IMR-90 (cell line): Measurements from ENCODE around the gene PPBP. TPM values are rescaled to one million over a fixed set of nuclear protein-coding genes. Genes with fewer than 3 reads are reported as not detected.

Source experiments
- ATAC-seq: fragments of 200-7000 bp; cut with Tn5 transposase; 2 replicates; pipeline ENCODE4 v1.9.1; 2020; ENCODE audit warnings: low read depth, mild to moderate bottlenecking, moderate library complexity
- BruUV-seq: library from RNA; stranded (reverse); fragments of 400-500 nt; replicated peaks from 2 replicates; lab custom pipeline; 2021; lab: Mats Ljungman, UMichigan
- CTCF ChIA-PET: fragments of 300-600 bp; formaldehyde crosslinking; extraction: SDS; loops from one replicate; lab custom pipeline; 2021; ENCODE audit warnings: antibody characterized with exemption; lab: Yijun Ruan, JAX
- POLR2A ChIA-PET: fragments of 300-600 bp; sonication (Branson Sonifier 250); formaldehyde crosslinking; loops from one replicate; lab custom pipeline; 2022; ENCODE audit warnings: antibody characterized with exemption; ENCODE audit not compliant: unreplicated experiment; lab: Charles Lee
- DNase-seq: peaks from one replicate; pipeline ENCODE4 v3.0.0; 2013
- H2AFZ ChIP-seq: replicated peaks from 2 replicates; pipeline ENCODE3; 2013; ENCODE audit warnings: low read length, mild to moderate bottlenecking; ENCODE audit not compliant: poor library complexity
- H2AK5ac ChIP-seq: 2 replicates; pipeline ENCODE4 v1.6.1; 2013; ENCODE audit warnings: low read depth, low read length, inconsistent platforms
- H2AK9ac ChIP-seq: replicated peaks from 2 replicates; pipeline ENCODE3; 2013; ENCODE audit warnings: mild to moderate bottlenecking, low read depth, low read length, moderate library complexity; ENCODE audit not compliant: poor library complexity
- H2BK120ac ChIP-seq: 2 replicates; pipeline ENCODE4 v1.6.1; 2013; ENCODE audit warnings: low read depth, low read length, inconsistent platforms
- H2BK15ac ChIP-seq: 3 replicates; pipeline ENCODE4 v1.6.1; 2013; ENCODE audit warnings: low read depth, low read length, inconsistent platforms
- H2BK20ac ChIP-seq: 2 replicates; pipeline ENCODE4 v1.6.1; 2013; ENCODE audit warnings: low read depth, mild to moderate bottlenecking, inconsistent platforms, low read length, moderate library complexity
- H2BK5ac ChIP-seq: 2 replicates; pipeline ENCODE4 v1.6.1; 2013; ENCODE audit warnings: mild to moderate bottlenecking, low read depth, low read length, inconsistent platforms; ENCODE audit not compliant: poor library complexity, severe bottlenecking
- H3K14ac ChIP-seq: replicated peaks from 2 replicates; pipeline ENCODE4 v1.6.1; 2013; ENCODE audit warnings: low read depth, low read length, inconsistent platforms
- H3K18ac ChIP-seq: 2 replicates; pipeline ENCODE4 v1.6.1; 2013; ENCODE audit warnings: low read depth, low read length, control low read depth
- H3K23ac ChIP-seq: 2 replicates; pipeline ENCODE4 v1.6.1; 2013; ENCODE audit warnings: low read depth, low read length, inconsistent platforms
- H3K27ac ChIP-seq: 2 replicates; pipeline ENCODE4 v1.5.1; 2013; ENCODE audit warnings: mild to moderate bottlenecking, control low read depth, low read length; ENCODE audit not compliant: insufficient read depth
- H3K27me3 ChIP-seq: 2 replicates; pipeline ENCODE4 v1.6.1; 2013; ENCODE audit warnings: low read length; ENCODE audit not compliant: control insufficient read depth, insufficient read depth
- H3K36me3 ChIP-seq: 2 replicates; pipeline ENCODE4 v1.6.1; 2013; ENCODE audit warnings: low read length, mixed read lengths; ENCODE audit not compliant: control insufficient read depth, insufficient read depth
- H3K4ac ChIP-seq: 2 replicates; pipeline ENCODE4 v1.6.1; 2013; ENCODE audit warnings: low read depth, low read length, inconsistent platforms
- H3K4me1 ChIP-seq: 2 replicates; pipeline ENCODE4 v1.6.1; 2013; ENCODE audit warnings: low read length, mixed read lengths; ENCODE audit not compliant: control insufficient read depth, insufficient read depth
- H3K4me2 ChIP-seq: 2 replicates; pipeline ENCODE4 v1.6.1; 2013; ENCODE audit warnings: low read depth, mild to moderate bottlenecking, control low read depth, low read length, moderate library complexity
- H3K4me3 ChIP-seq: 2 replicates; pipeline ENCODE4 v1.5.1; 2013; ENCODE audit warnings: low read depth, mild to moderate bottlenecking, control low read depth, low read length, moderate library complexity; ENCODE audit not compliant: insufficient read depth
- H3K56ac ChIP-seq: 2 replicates; pipeline ENCODE4 v1.6.1; 2013; ENCODE audit warnings: low read length, inconsistent platforms; ENCODE audit not compliant: insufficient read depth; ENCODE audit errors: extremely low read depth
- H3K79me1 ChIP-seq, 2 experiments: 2 replicates each; pipeline ENCODE4 v1.6.1; 2013; ENCODE audit warnings: low read length in 2 of 2, inconsistent platforms in 1 of 2, low read depth in 1 of 2
- H3K9ac ChIP-seq: 2 replicates; pipeline ENCODE4 v1.6.1; 2013; ENCODE audit warnings: low read depth, low read length, control low read depth
- H3K9me1 ChIP-seq: 2 replicates; pipeline ENCODE4 v1.6.1; 2013; ENCODE audit warnings: low read length, inconsistent platforms; ENCODE audit not compliant: insufficient read depth
- H3K9me3 ChIP-seq: 2 replicates; pipeline ENCODE4 v1.6.1; 2013; ENCODE audit warnings: low read length; ENCODE audit not compliant: control insufficient read depth, insufficient read depth
- H4K20me1 ChIP-seq: 2 replicates; pipeline ENCODE4 v1.6.1; 2013; ENCODE audit warnings: low read length, inconsistent platforms; ENCODE audit not compliant: insufficient read depth
- H4K5ac ChIP-seq: 2 replicates; pipeline ENCODE4 v1.6.1; 2013; ENCODE audit warnings: mild to moderate bottlenecking, low read depth, low read length, control low read depth
- H4K8ac ChIP-seq, 2 experiments: 2 replicates each; pipeline ENCODE4 v1.6.1; 2013; ENCODE audit warnings: low read depth in 2 of 2, low read length in 2 of 2, control low read depth in 1 of 2, inconsistent platforms in 1 of 2
- H4K91ac ChIP-seq: 2 replicates; pipeline ENCODE4 v1.6.1; 2013; ENCODE audit warnings: low read depth, low read length, inconsistent platforms; ENCODE audit not compliant: insufficient read depth
- BHLHE40 ChIP-seq: fragments of 150-350 bp; IDR thresholded peaks from 2 replicates; pipeline ENCODE4 v1.6.1; 2016; ENCODE audit warnings: mild to moderate bottlenecking, low read depth, low read length
- CEBPB ChIP-seq: IDR thresholded peaks from 2 replicates; pipeline ENCODE4 v1.6.1; 2012; ENCODE audit warnings: low read depth, low read length, improper control_type of control experiment
- MXI1 ChIP-seq: IDR thresholded peaks from 2 replicates; pipeline ENCODE4 v1.6.1; 2012; ENCODE audit warnings: low read depth, mild to moderate bottlenecking, low read length, moderate library complexity, borderline replicate concordance
- NFE2L2 ChIP-seq: fragments of 150-350 bp; IDR thresholded peaks from 2 replicates; pipeline ENCODE4 v1.6.1; 2016; ENCODE audit warnings: low read depth, mild to moderate bottlenecking, low read length
- dilution Hi-C: fragments of 300-500 bp; cut with HindIII; formaldehyde crosslinking; loops from one replicate; pipeline ENCODE4 v1.14.3; 2018; ENCODE audit warnings: low sequenced_read_pairs; ENCODE audit not compliant: unreplicated experiment
- in situ Hi-C: fragments of 300-500 bp; cut with MboI; formaldehyde crosslinking; loops from 3 replicates; pipeline ENCODE4 v1.14.3; 2019; ENCODE audit warnings: low sequenced_read_pairs, inconsistent platforms, mixed read lengths
- intact Hi-C: fragments of 100-400 bp; cut with micrococcal nuclease; formaldehyde crosslinking; loops from 2 replicates; pipeline ENCODE4 v1.10.0; 2022
- polyA plus RNA-seq, 3 experiments: library from polyadenylated mRNA; depleted of rRNA; stranded (reverse); fragments of >200 nt; gene quantifications; 2 replicates each; pipeline ENCODE4 v1.2.3, GENCODE V29; 2012; ENCODE audit warnings: low replicate concordance in 1 of 3
- total RNA-seq: library from RNA; depleted of rRNA; stranded (reverse); fragments of >200 nt; gene quantifications from 2 replicates; pipeline ENCODE4 v1.2.3, GENCODE V29; 2012
- TF ChIP-seq, protein P1 (sequence below): conservative IDR thresholded peaks from 2 replicates; pipeline ENCODE4 v1.5.1; 2012; ENCODE audit warnings: mild to moderate bottlenecking, low read depth, low read length, improper control_type of control experiment

The PPBP gene
- total and polyA plus RNA-seq, 2 of the 4 experiments (the other 2 are of a cell fraction): not detected

DNA sequence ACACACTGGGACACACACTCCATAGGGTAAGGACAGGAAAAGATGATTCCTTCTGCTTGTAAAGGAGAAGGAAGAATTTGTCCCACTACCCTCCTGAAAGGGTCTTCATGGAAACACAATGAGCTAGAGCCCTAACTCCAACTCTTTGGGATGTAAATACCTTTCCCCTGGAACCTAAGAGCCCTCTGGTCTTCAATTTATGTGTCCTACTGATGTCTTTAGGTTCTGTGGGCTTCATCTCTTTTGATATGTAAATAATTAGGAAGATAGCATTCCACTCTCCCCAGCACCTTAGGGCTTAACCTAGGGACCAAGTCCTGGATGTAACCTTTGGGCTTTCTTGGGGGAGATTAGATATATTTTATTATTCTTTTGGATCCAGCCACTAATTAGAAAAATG is 44.4 kb downstream of the PPBP start:
- H3K9ac ChIP-seq: no peak overlapping the region
- no peak overlapping the region for H2AK9ac ChIP-seq
- DNase-seq (no peak), ATAC-seq (no peak)
- H3K14ac ChIP-seq: no peak overlapping the region
- intact Hi-C loops: no loop called here
- no peak overlapping the region for H2BK20ac ChIP-seq
- H3K4me3 ChIP-seq: no peak overlapping the region
- dilution Hi-C loops: no loop called here
- H2BK120ac ChIP-seq: no peak overlapping the region
- in situ Hi-C loops: no loop called here
- no peak overlapping the region for H2BK5ac ChIP-seq
- no peak overlapping the region for H4K8ac ChIP-seq
- no peak overlapping the region for H2BK15ac ChIP-seq
- no peak overlapping the region for H4K5ac ChIP-seq
- TF ChIP-seq, protein P1, sequence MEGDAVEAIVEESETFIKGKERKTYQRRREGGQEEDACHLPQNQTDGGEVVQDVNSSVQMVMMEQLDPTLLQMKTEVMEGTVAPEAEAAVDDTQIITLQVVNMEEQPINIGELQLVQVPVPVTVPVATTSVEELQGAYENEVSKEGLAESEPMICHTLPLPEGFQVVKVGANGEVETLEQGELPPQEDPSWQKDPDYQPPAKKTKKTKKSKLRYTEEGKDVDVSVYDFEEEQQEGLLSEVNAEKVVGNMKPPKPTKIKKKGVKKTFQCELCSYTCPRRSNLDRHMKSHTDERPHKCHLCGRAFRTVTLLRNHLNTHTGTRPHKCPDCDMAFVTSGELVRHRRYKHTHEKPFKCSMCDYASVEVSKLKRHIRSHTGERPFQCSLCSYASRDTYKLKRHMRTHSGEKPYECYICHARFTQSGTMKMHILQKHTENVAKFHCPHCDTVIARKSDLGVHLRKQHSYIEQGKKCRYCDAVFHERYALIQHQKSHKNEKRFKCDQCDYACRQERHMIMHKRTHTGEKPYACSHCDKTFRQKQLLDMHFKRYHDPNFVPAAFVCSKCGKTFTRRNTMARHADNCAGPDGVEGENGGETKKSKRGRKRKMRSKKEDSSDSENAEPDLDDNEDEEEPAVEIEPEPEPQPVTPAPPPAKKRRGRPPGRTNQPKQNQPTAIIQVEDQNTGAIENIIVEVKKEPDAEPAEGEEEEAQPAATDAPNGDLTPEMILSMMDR: no peak
- TF ChIP-seq BHLHE40 (no peak), MXI1 (no peak), NFE2L2 (no peak), CEBPB (no peak)
- no peak overlapping the region for H3K4ac ChIP-seq
- no peak overlapping the region for H3K4me2 ChIP-seq
- H3K9me1 ChIP-seq: no peaks in the 10 kb centered on the region
- H3K56ac ChIP-seq: no peak overlapping the region
- no peaks in the 10 kb centered on the region for H3K36me3 ChIP-seq
- no TSS peak for BruUV-seq
- H4K91ac ChIP-seq: no peak overlapping the region
- peaks cover 59% of the 10 kb centered on the region for H3K27me3 ChIP-seq
- no peak overlapping the region for H3K27ac ChIP-seq
- no peak overlapping the region for H2AFZ ChIP-seq
- H3K79me1 ChIP-seq: no peaks in the 10 kb centered on the region
- H3K23ac ChIP-seq: peak overlapping the region; percentile 32; the same call in 1 of the 2 replicates
- POLR2A ChIA-PET: interaction anchor here (0.6 kb wide), 1 partner anchor 12 kb away, joined by 4 read pairs; no protein-coding TSS in a partner anchor
- no peaks in the 10 kb centered on the region for H3K9me3 ChIP-seq
- H2AK5ac ChIP-seq: no peak overlapping the region
- H3K4me1 ChIP-seq: no peaks in the 10 kb centered on the region
- CTCF ChIA-PET: no interaction called here
- H4K20me1 ChIP-seq: no peaks in the 10 kb centered on the region
- no peak overlapping the region for H3K18ac ChIP-seq
